ENCODE results near the gene TUBA8.

GRCh38 chr22:18068381-18068988 lies 42.1 kb upstream of the TUBA8 start:
- TF ChIP-seq CTCF (IDR thresholded peaks at IDR 0.05; ENCODE audit: borderline replicate concordance, extremely low read depth, low read length, poor library complexity, severe bottlenecking) (no peak), EZH2 (IDR thresholded peaks at IDR 0.05; ENCODE audit: borderline replicate concordance, low read depth, low read length, severe bottlenecking) (no peak)

Data from DND-41 (cell line).